Esophagus squamous epithelium (tissue), 5 donors: ENCODE data around the gene RCVRN. TPM values are rescaled to one million over a fixed set of nuclear protein-coding genes. Genes with fewer than 3 reads are reported as not detected.

Experiments used
- DNase-seq: peaks from one replicate; lab custom pipeline; 2025; lab: John Stamatoyannopoulos, UW
- H3K27ac ChIP-seq, 4 donors: fragments of 200-600 bp; sonication (generic); one replicate each; pipeline ENCODE4 v1.5.1; 2016 to 2019; ENCODE audit warnings: mild to moderate bottlenecking in 1 of 4
- H3K27me3 ChIP-seq, 4 donors: fragments of 200-600 bp; sonication (generic); 1 replicate in 3 of 4; 2 replicates in 1 of 4; pipeline versions ENCODE4 v1.5.1 to v1.6.0; 2017 to 2021; ENCODE audit warnings: antibody characterized with exemption in 1 of 4
- H3K36me3 ChIP-seq, 3 donors: fragments of 200-600 bp; sonication (generic); one replicate each; pipeline ENCODE4 v1.5.1; 2016 to 2019
- H3K4me1 ChIP-seq, 3 donors: fragments of 200-600 bp; sonication (generic); one replicate each; pipeline ENCODE4 v1.5.1; 2017 to 2019
- H3K4me3 ChIP-seq, 4 donors: fragments of 200-600 bp; sonication (generic); 1 replicate in 3 of 4; 2 replicates in 1 of 4; pipeline ENCODE4 v1.5.1; 2016 to 2019; ENCODE audit warnings: mild to moderate bottlenecking in 2 of 4, moderate library complexity in 1 of 4
- H3K9me3 ChIP-seq, 3 donors: fragments of 200-600 bp; sonication (generic); one replicate each; pipeline ENCODE4 v1.5.1; 2016 to 2019
- POLR2A ChIP-seq, 4 donors: fragments of 450-650 bp; IDR thresholded peaks; one replicate each; pipeline ENCODE4 v1.6.1; 2017; ENCODE audit warnings: antibody characterized with exemption in 4 of 4, mild to moderate bottlenecking in 4 of 4, moderate library complexity in 3 of 4
- WGBS, 2 donors: methylation state at CpG; one replicate each; pipeline ENCODE4 v1.1.5; 2018; 5-methylcytosine and 5-hydroxymethylcytosine counted together
- intact Hi-C: fragments of 100-400 bp; cut with DNase I; formaldehyde crosslinking; loops from one replicate; pipeline ENCODE4 v1.15.0; 2022
- total RNA-seq, 4 donors: library from RNA; depleted of rRNA; stranded (reverse); fragments of >200 nt; gene quantifications; one replicate each; pipeline ENCODE4 v1.1.0, GENCODE V29; 2016
- TF ChIP-seq, protein P1 (sequence below), 6 experiments: fragments of 450-650 bp in 4 of 6; fragments of 200-600 bp in 2 of 6; sonication (generic) in 2 of 6; IDR thresholded peaks; one replicate each; pipeline ENCODE4 v1.5.1; 2016 to 2019; ENCODE audit warnings: antibody characterized with exemption in 6 of 6, mild to moderate bottlenecking in 4 of 6, moderate library complexity in 4 of 6
- donor health status: DM: yes; HTN: yes; CAD: no.

RCVRN gene
- total RNA-seq, 4 donors from 2014 or later, result not detected

DNA sequence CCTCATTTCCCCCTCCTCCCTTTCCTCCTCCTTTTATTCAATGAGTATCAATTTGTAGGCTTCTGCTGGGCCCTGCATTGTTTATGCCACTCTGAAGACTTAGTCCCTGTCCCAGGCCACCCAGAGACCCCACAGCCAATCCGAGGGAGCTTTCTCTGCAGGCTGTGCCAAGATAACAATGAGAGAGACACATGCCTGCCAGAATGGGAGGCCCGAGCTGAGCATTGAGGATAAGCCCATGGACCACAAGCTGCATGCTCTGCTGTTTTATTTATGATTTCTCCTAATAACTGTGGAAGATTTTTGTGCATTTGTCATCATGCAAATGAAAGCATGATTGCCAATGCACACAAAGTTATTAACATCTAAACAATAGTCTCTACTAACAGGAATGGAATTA, 3.0 kb downstream of the RCVRN start:
- TF ChIP-seq, protein P1, sequence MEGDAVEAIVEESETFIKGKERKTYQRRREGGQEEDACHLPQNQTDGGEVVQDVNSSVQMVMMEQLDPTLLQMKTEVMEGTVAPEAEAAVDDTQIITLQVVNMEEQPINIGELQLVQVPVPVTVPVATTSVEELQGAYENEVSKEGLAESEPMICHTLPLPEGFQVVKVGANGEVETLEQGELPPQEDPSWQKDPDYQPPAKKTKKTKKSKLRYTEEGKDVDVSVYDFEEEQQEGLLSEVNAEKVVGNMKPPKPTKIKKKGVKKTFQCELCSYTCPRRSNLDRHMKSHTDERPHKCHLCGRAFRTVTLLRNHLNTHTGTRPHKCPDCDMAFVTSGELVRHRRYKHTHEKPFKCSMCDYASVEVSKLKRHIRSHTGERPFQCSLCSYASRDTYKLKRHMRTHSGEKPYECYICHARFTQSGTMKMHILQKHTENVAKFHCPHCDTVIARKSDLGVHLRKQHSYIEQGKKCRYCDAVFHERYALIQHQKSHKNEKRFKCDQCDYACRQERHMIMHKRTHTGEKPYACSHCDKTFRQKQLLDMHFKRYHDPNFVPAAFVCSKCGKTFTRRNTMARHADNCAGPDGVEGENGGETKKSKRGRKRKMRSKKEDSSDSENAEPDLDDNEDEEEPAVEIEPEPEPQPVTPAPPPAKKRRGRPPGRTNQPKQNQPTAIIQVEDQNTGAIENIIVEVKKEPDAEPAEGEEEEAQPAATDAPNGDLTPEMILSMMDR (IDR thresholded peaks at IDR 0.05), result no peak
- no peak for TF ChIP-seq POLR2A (IDR thresholded peaks at IDR 0.05)
- Histone ChIP-seq H3K36me3 (no peaks in the 10 kb centered on the region), H3K27ac (no peak overlapping the region), H3K9me3 (no peaks in the 10 kb centered on the region), H3K4me1 (peaks cover 0 to 15% (median 11%) of the 10 kb centered on the region in 3 donors), H3K27me3 (no peaks in the 10 kb centered on the region), H3K4me3 (no peak overlapping the region)
- intact Hi-C loops, result no loop called here
- 5 to 22% methylated on average over 2 of the region's 2 CpGs for WGBS, 2 donors
- no peak for DNase-seq

DNA sequence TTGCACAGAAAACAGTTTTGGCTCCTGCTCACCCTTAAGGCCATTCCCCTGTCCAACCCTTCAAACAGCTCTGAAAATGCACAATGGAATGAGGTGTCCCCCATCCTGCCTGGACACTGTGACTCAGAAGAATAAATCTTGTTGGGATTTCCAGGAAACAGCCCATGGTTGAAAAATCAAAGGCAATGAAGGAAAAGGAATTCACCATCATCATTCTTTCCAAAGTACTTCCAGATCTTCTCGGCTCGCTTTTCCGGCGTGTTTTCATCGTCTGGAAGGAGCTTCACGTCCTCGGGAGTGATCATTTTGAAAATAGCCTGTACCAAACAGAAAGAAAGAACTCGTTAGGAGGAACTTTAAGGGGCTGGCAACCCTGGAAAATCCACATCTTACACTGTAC, 4.3 kb downstream of the RCVRN start:
- no peaks in the 10 kb centered on the region for H3K27me3 ChIP-seq
- H3K9me3 ChIP-seq, result no peaks in the 10 kb centered on the region
- H3K4me1 ChIP-seq, result peaks cover 0 to 15% (median 11%) of the 10 kb centered on the region in 3 donors
- H3K36me3 ChIP-seq, result no peaks in the 10 kb centered on the region
- DNase-seq, result no peak
- peak overlapping the region in 3 of 4 donors; percentile 45 to 66 (median 46) for H3K27ac ChIP-seq
- WGBS, 2 donors, result 35 to 58% methylated on average over 7 to 8 of the region's 8 CpGs
- H3K4me3 ChIP-seq, result peak overlapping the region in 1 of 4 donors; percentile 6
- no peak for TF ChIP-seq POLR2A (IDR thresholded peaks at IDR 0.05)
- TF ChIP-seq, protein P1 (IDR thresholded peaks at IDR 0.05), result no peak
- intact Hi-C loops, result no loop called here

DNA sequence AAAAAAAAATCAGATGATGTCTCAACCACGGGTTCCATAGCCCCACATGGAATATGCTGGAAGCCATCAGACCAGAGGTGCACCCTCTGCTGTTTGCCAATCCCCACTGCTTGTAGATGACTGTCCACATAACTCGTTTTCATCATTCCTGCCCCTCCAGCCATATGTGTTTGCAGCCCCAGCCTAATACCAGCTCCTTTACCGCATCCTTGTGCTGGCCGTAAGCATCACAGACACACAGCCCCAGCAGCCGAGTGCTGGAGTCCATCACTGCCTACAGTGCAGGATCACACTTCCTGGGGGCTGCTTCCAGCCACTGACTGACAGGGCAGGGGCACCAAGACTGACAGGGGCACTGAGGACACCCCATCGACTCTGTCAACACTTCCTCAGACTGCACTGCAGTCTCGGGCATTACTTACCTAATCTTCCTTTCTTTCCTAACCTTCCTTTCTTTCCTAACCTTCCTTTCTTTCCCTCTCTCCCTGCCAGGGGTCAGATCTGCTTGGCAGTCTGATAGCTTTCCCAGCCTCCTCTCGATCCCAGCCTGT, 5.0 kb downstream of the RCVRN start:
- Histone ChIP-seq H3K36me3 (no peaks in the 10 kb centered on the region), H3K4me3 (no peak overlapping the region), H3K27ac (peak overlapping the region in 2 of 4 donors; percentile 7 to 66), H3K9me3 (no peaks in the 10 kb centered on the region), H3K4me1 (peaks cover 0 to 15% (median 11%) of the 10 kb centered on the region in 3 donors), H3K27me3 (no peaks in the 10 kb centered on the region)
- intact Hi-C loops, result no loop called here
- 24 to 28% methylated on average over 5 to 8 of the region's 8 CpGs for WGBS, 2 donors
- TF ChIP-seq, protein P1 (IDR thresholded peaks at IDR 0.05), result no peak
- DNase-seq, result no peak

DNA sequence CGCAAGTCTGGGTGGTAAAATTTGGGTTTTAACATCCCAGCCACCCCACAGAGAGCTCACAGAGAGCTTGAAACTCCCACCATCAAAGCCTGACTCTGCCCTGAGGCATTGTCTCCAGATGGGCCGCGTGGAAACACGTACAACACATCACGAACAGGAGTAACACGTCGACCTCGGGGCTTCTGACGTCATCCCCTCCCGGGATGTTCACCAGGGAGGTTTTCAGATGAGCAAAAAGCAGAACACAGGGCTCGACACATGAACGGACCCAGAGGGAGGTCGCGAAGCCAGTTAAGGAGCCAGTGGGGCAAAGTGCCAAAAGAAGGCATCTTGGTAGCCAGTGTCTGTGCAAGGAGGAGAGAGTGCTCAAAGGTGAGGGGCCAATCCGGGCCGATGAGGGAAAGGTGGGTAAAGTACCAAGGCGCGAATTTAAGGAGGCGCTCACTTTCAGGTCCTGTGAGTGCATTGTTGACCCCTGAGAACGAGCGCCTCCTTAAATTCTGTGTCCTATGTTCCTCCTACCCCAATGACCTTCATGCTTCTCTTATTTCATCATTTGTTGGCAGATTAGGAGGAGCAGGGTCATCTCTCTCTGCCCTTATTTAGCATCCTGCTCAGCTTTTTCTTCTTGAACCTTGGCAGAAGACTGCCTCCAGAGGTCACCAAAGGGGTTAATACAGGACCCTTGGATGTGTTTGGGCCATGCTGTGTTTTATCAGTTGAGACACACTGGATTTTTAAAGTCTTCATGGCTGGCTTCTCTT, 5.6 kb downstream of the RCVRN start:
- intact Hi-C loops, result no loop called here
- 69 to 79% methylated on average over 16 to 20 of the region's 21 CpGs for WGBS, 2 donors
- DNase-seq, result no peak
- Histone ChIP-seq H3K27ac (peak overlapping the region in 1 of 4 donors; percentile 34), H3K9me3 (no peaks in the 10 kb centered on the region), H3K27me3 (no peaks in the 10 kb centered on the region), H3K4me3 (no peak overlapping the region), H3K4me1 (peaks cover 0 to 15% (median 11%) of the 10 kb centered on the region in 3 donors), H3K36me3 (no peaks in the 10 kb centered on the region)
- TF ChIP-seq, protein P1 (IDR thresholded peaks at IDR 0.05), result no peak
- no peak for TF ChIP-seq POLR2A (IDR thresholded peaks at IDR 0.05)

DNA sequence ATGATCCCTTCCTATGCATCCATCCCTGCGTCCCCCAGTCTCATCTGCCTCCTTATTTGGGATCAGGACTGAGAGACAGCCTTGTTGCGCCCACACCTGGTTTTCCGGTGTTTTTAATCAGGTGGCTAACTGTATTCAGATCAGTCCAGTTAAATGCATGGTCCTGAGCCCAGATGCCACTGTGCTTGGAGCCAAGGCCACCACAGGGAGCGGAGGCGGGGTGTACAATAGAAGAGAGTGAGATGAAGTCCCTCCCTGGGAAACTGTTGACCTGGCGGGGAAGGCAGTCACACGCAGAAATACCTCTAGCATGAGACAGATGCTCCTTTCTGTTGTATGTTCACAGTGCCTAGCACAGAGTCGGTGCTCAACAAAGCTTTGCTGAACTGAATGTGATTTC, 6.3 kb downstream of the RCVRN start:
- Histone ChIP-seq H3K4me1 (peaks cover 0 to 15% (median 11%) of the 10 kb centered on the region in 3 donors), H3K27me3 (no peaks in the 10 kb centered on the region), H3K4me3 (no peak overlapping the region), H3K36me3 (no peaks in the 10 kb centered on the region), H3K9me3 (no peaks in the 10 kb centered on the region), H3K27ac (peak overlapping the region in 1 of 4 donors; percentile 34)
- TF ChIP-seq, protein P1 (IDR thresholded peaks at IDR 0.05), result no peak
- TF ChIP-seq POLR2A (IDR thresholded peaks at IDR 0.05), result no peak
- DNase-seq, result no peak
- 86 to 95% methylated on average over 6 to 8 of the region's 8 CpGs for WGBS, 2 donors
- intact Hi-C loops, result no loop called here
